Measurements from ENCODE around the gene PLRG1. TPM values are rescaled to one million over a fixed set of nuclear protein-coding genes. Genes with fewer than 3 reads are reported as not detected.

Gene PLRG1
- total RNA-seq, 4 donors from 2014 or later: 23.4 to 68.5 (median 42.4) TPM

GRCh38 chr4:154542271-154542879 lies 7.8 kb downstream of the PLRG1 start:
- Histone ChIP-seq H3K9me3 (no peaks in the 10 kb centered on the region), H3K4me3 (no peak overlapping the region), H3K36me3 (peaks cover 0 to 99% (median 0%) of the 10 kb centered on the region in 3 donors), H3K4me1 (no peaks in the 10 kb centered on the region), H3K27ac (peak overlapping the region in 1 of 4 donors; percentile 55), H3K27me3 (no peaks in the 10 kb centered on the region)
- TF ChIP-seq CTCF (IDR thresholded peaks at IDR 0.05) (no peak), POLR2A (IDR thresholded peaks at IDR 0.05) (no peak)
- DNase-seq: no peak

GRCh38 chr4:154534296-154534695 lies 15.9 kb downstream of the PLRG1 start:
- no peak for DNase-seq
- Histone ChIP-seq H3K4me1 (peaks cover 0 to 6% (median 0%) of the 10 kb centered on the region in 4 donors), H3K27me3 (no peaks in the 10 kb centered on the region), H3K27ac (no peak overlapping the region), H3K9me3 (no peaks in the 10 kb centered on the region), H3K36me3 (peaks cover 0 to 34% (median 0%) of the 10 kb centered on the region in 3 donors), H3K4me3 (no peak overlapping the region)
- no peak for TF ChIP-seq CTCF (IDR thresholded peaks at IDR 0.05)
- TF ChIP-seq POLR2A (IDR thresholded peaks at IDR 0.05): no peak

GRCh38 chr4:154529728-154530519 lies 20.3 kb downstream of the PLRG1 start:
- TF ChIP-seq CTCF (IDR thresholded peaks at IDR 0.05): no peak
- TF ChIP-seq POLR2A (IDR thresholded peaks at IDR 0.05): no peak
- H3K27ac ChIP-seq: no peak overlapping the region
- H3K9me3 ChIP-seq: no peaks in the 10 kb centered on the region
- H3K4me3 ChIP-seq: no peak overlapping the region
- no peak for DNase-seq
- no peaks in the 10 kb centered on the region for H3K27me3 ChIP-seq
- H3K36me3 ChIP-seq: no peaks in the 10 kb centered on the region
- peaks cover 0 to 6% (median 0%) of the 10 kb centered on the region in 4 donors for H3K4me1 ChIP-seq

- no peak overlapping the region for H3K4me3 ChIP-seq
- no peak overlapping the region for H3K27ac ChIP-seq
- H3K27me3 ChIP-seq: no peaks in the 10 kb centered on the region
- H3K9me3 ChIP-seq: no peaks in the 10 kb centered on the region
- TF ChIP-seq CTCF (IDR thresholded peaks at IDR 0.05) (no peak), POLR2A (IDR thresholded peaks at IDR 0.05) (no peak)
- no peaks in the 10 kb centered on the region for H3K36me3 ChIP-seq
- DNase-seq: no peak
- H3K4me1 ChIP-seq: peaks cover 0 to 6% (median 0%) of the 10 kb centered on the region in 4 donors
These were observed 21.3 kb downstream of the PLRG1 start for GRCh38 chr4:154528869-154529268.

- Histone ChIP-seq H3K27me3 (no peaks in the 10 kb centered on the region), H3K9me3 (no peaks in the 10 kb centered on the region), H3K4me3 (no peak overlapping the region), H3K36me3 (no peaks in the 10 kb centered on the region), H3K27ac (no peak overlapping the region), H3K4me1 (peaks cover 0 to 6% (median 0%) of the 10 kb centered on the region in 4 donors)
- DNase-seq: no peak
- TF ChIP-seq CTCF (IDR thresholded peaks at IDR 0.05): no peak
- TF ChIP-seq POLR2A (IDR thresholded peaks at IDR 0.05): no peak
These were observed 22.9 kb downstream of the PLRG1 start for GRCh38 chr4:154527308-154527707.
